SK-N-SH treated with all-trans-retinoic acid at 6 μM for 48 hours (cell line): ENCODE measurements around the gene CAMTA2.

Experiments used
- ARNTL ChIP-seq: fragments of 450-650 bp; formaldehyde crosslinking; IDR thresholded peaks from 2 replicates; pipeline ENCODE4 v1.5.0; 2020; ENCODE audit warnings: low read depth, mild to moderate bottlenecking, moderate library complexity, borderline replicate concordance
- CSDC2 ChIP-seq: fragments of 250-450 bp; sonication (Bioruptor Pico); IDR thresholded peaks from 2 replicates; pipeline ENCODE4 v1.5.0; 2020; ENCODE audit warnings: mild to moderate bottlenecking, moderate library complexity
- PATZ1 ChIP-seq: fragments of 250-450 bp; sonication (Bioruptor Pico); IDR thresholded peaks from 2 replicates; pipeline ENCODE4 v1.8.0; 2020; ENCODE audit warnings: mild to moderate bottlenecking, moderate library complexity, borderline replicate concordance
- SNAI2 ChIP-seq: fragments of 250-450 bp; sonication (Bioruptor Pico); IDR thresholded peaks from 2 replicates; pipeline ENCODE4 v1.5.0; 2020; ENCODE audit warnings: mild to moderate bottlenecking, moderate library complexity
- ZNF565 ChIP-seq: fragments of 450-650 bp; formaldehyde crosslinking; conservative IDR thresholded peaks from 2 replicates; pipeline ENCODE4 v1.5.0; 2020; ENCODE audit warnings: low read depth, mild to moderate bottlenecking, moderate library complexity

- TF ChIP-seq SNAI2 (CRISPR knock-in tag) (no peak), ZNF565 (CRISPR knock-in tag) (no peak), ARNTL (CRISPR knock-in tag) (no peak), CSDC2 (CRISPR knock-in tag) (no peak), PATZ1 (no peak)
Observed at GRCh38 chr17:4958102-4958501, 29.4 kb downstream of the CAMTA2 start.
